ENCODE data around the gene OBP2A. TPM values are rescaled to one million over a fixed set of nuclear protein-coding genes. Genes with fewer than 3 reads are reported as not detected.

Gene OBP2A
- total and polyA plus RNA-seq, 12 donors = not detected

GRCh38 chr9:135591506-135592330 is 45.8 kb downstream of the OBP2A start:
- WGBS, 4 donors = 73 to 82% (median 80%) methylated on average over 3 to 22 of the region's 22 CpGs
- H3K4me1 ChIP-seq (replicated peaks in 1 of 2) = no peaks in the 10 kb centered on the region
- TF ChIP-seq POLR2A (IDR thresholded peaks at IDR 0.05) = no peak
- TF ChIP-seq, protein P1, sequence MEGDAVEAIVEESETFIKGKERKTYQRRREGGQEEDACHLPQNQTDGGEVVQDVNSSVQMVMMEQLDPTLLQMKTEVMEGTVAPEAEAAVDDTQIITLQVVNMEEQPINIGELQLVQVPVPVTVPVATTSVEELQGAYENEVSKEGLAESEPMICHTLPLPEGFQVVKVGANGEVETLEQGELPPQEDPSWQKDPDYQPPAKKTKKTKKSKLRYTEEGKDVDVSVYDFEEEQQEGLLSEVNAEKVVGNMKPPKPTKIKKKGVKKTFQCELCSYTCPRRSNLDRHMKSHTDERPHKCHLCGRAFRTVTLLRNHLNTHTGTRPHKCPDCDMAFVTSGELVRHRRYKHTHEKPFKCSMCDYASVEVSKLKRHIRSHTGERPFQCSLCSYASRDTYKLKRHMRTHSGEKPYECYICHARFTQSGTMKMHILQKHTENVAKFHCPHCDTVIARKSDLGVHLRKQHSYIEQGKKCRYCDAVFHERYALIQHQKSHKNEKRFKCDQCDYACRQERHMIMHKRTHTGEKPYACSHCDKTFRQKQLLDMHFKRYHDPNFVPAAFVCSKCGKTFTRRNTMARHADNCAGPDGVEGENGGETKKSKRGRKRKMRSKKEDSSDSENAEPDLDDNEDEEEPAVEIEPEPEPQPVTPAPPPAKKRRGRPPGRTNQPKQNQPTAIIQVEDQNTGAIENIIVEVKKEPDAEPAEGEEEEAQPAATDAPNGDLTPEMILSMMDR (IDR thresholded peaks at IDR 0.05) = no peak
- H3K27ac ChIP-seq = no peak overlapping the region
- peaks cover 3% of the 10 kb centered on the region for H3K27me3 ChIP-seq
- DNase-seq = peak in 1 of 7 donors; percentile 39
- no peaks in the 10 kb centered on the region for H3K36me3 ChIP-seq (replicated peaks in 1 of 2)
- intact Hi-C loops (cut with DNase I) = no loop called here
- no peaks in the 10 kb centered on the region for H3K9me3 ChIP-seq (replicated peaks in 1 of 3)
- H3K4me3 ChIP-seq = no peak overlapping the region

GRCh38 chr9:135592331-135592590 is 46.3 kb downstream of the OBP2A start:
- H3K27ac ChIP-seq = no peak overlapping the region
- no peak overlapping the region for H3K4me3 ChIP-seq
- peaks cover 3% of the 10 kb centered on the region for H3K27me3 ChIP-seq
- H3K4me1 ChIP-seq (replicated peaks in 1 of 2) = no peaks in the 10 kb centered on the region
- peak in 1 of 7 donors; percentile 35 for DNase-seq
- no peaks in the 10 kb centered on the region for H3K36me3 ChIP-seq (replicated peaks in 1 of 2)
- 50 to 77% (median 65%) methylated on average over 1 to 5 of the region's 5 CpGs for WGBS, 4 donors
- intact Hi-C loops (cut with DNase I) = no loop called here
- TF ChIP-seq, protein P1 (IDR thresholded peaks at IDR 0.05) = no peak
- no peak for TF ChIP-seq POLR2A (IDR thresholded peaks at IDR 0.05)
- no peaks in the 10 kb centered on the region for H3K9me3 ChIP-seq (replicated peaks in 1 of 3)

DNA sequence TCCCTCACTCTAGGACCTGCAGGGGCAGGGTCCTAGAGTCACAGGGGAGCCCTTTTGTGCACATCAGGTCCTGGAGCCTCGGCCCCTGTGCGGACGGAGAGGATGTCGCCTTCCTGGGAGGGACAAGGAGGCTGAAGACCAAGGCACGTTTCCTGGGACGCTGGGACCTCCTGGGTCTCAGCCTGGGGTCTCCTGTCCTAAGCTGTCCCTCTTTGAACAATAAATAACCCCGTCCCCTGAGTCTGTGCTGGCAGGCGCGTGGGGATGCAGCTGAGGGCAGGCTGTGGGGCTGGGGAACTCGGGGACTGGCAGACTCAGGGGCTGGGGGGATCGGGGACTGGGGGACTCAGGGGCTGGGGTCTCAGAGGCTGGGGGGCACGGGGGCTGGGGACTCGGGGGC is 46.7 kb downstream of the OBP2A start:
- no peaks in the 10 kb centered on the region for H3K36me3 ChIP-seq (replicated peaks in 1 of 2)
- H3K4me1 ChIP-seq (replicated peaks in 1 of 2) = no peaks in the 10 kb centered on the region
- peak in 1 of 7 donors; percentile 14 for DNase-seq
- peaks cover 3% of the 10 kb centered on the region for H3K27me3 ChIP-seq
- intact Hi-C loops (cut with DNase I) = no loop called here
- H3K9me3 ChIP-seq (replicated peaks in 1 of 3) = no peaks in the 10 kb centered on the region
- no peak for TF ChIP-seq POLR2A (IDR thresholded peaks at IDR 0.05)
- TF ChIP-seq, protein P1 (IDR thresholded peaks at IDR 0.05) = no peak
- H3K4me3 ChIP-seq = no peak overlapping the region
- H3K27ac ChIP-seq = no peak overlapping the region
- WGBS, 4 donors = 85 to 86% methylated on average over 13 of the region's 13 CpGs; no CpG with 5 or more reads in 2 of the 4 donors

- H3K36me3 ChIP-seq (replicated peaks in 1 of 2) = no peaks in the 10 kb centered on the region
- DNase-seq = no peak
- WGBS, 4 donors = 75 to 88% (median 77%) methylated on average over 2 of the region's 2 CpGs
- H3K27me3 ChIP-seq = peaks cover 3% of the 10 kb centered on the region
- no peak overlapping the region for H3K4me3 ChIP-seq
- TF ChIP-seq POLR2A (IDR thresholded peaks at IDR 0.05) = no peak
- TF ChIP-seq, protein P1 (IDR thresholded peaks at IDR 0.05) = no peak
- H3K4me1 ChIP-seq (replicated peaks in 1 of 2) = no peaks in the 10 kb centered on the region
- no peak overlapping the region for H3K27ac ChIP-seq
- intact Hi-C loops (cut with DNase I) = no loop called here
- no peaks in the 10 kb centered on the region for H3K9me3 ChIP-seq (replicated peaks in 1 of 3)
Measured at GRCh38 chr9:135596211-135596610, 50.3 kb downstream of the OBP2A start.

Other genes starting within 250 kb of the OBP2A start
- 10 to 100 TPM; 10.3 to 34.8 (median 17.5) TPM for gene PPP1R26, start 66.3 kb upstream of the OBP2A start, total RNA-seq
- 10 to 100 TPM in 2 of 3 donors, 1 to 10 TPM in 1; 3.3 to 20.7 (median 11.5) TPM for gene PPP1R26, start 66.3 kb upstream of the OBP2A start, polyA plus RNA-seq
- 10 to 100 TPM; 43.7 to 84.1 (median 60.2) TPM for gene MRPS2, start 45.4 kb upstream of the OBP2A start, total RNA-seq
- gene MRPS2, start 45.4 kb upstream of the OBP2A start, polyA plus RNA-seq = 10 to 100 TPM; 31.8 to 62.0 (median 52.0) TPM
- gene LCN1, start 24.7 kb upstream of the OBP2A start, total RNA-seq = not detected
- gene LCN1, start 24.7 kb upstream of the OBP2A start, polyA plus RNA-seq = not detected
- gene PAEP, start 15.6 kb downstream of the OBP2A start, total RNA-seq = under 1 TPM in 1 of 9 donors, not detected in 8; 0.17 TPM
- gene PAEP, start 15.6 kb downstream of the OBP2A start, polyA plus RNA-seq = not detected
- gene GLT6D1, start 93.4 kb downstream of the OBP2A start, total RNA-seq = not detected
- gene GLT6D1, start 93.4 kb downstream of the OBP2A start, polyA plus RNA-seq = not detected
- not detected for gene LCN9, start 117.2 kb downstream of the OBP2A start, total RNA-seq
- not detected for gene LCN9, start 117.2 kb downstream of the OBP2A start, polyA plus RNA-seq
- gene SOHLH1, start 153.4 kb downstream of the OBP2A start, total RNA-seq = not detected
- gene SOHLH1, start 153.4 kb downstream of the OBP2A start, polyA plus RNA-seq = not detected
- gene KCNT1, start 156.1 kb downstream of the OBP2A start, total RNA-seq = 1 to 10 TPM in 1 of 9 donors, under 1 TPM in 2, not detected in 6; 0.11 to 2.4 (median 0.28) TPM
- gene KCNT1, start 156.1 kb downstream of the OBP2A start, polyA plus RNA-seq = under 1 TPM; 0.05 to 0.32 (median 0.20) TPM

Measured in adrenal gland (tissue), 12 donors.